Parathyroid adenoma (tissue), 2 donors: ENCODE measurements around the gene EPM2A.

Source experiments
- H2AFZ ChIP-seq: fragments of 300-600 bp; sonication (generic); one replicate; pipeline ENCODE4 v1.7.0; 2017; ENCODE audit warnings: antibody characterized with exemption, mild to moderate bottlenecking
- H3K27ac ChIP-seq: fragments of 300-600 bp; sonication (generic); one replicate; pipeline ENCODE4 v1.7.0; 2017
- H3K27me3 ChIP-seq: fragments of 300-600 bp; sonication (generic); one replicate; pipeline ENCODE4 v1.7.0; 2017; ENCODE audit warnings: low read length; ENCODE audit not compliant: control insufficient read depth, insufficient read depth
- H3K36me3 ChIP-seq: fragments of 300-600 bp; sonication (generic); one replicate; pipeline ENCODE4 v1.7.0; 2017; ENCODE audit warnings: low read length; ENCODE audit not compliant: control insufficient read depth, insufficient read depth
- H3K4me1 ChIP-seq: fragments of 300-600 bp; sonication (generic); one replicate; pipeline ENCODE4 v1.7.0; 2017; ENCODE audit warnings: control low read depth
- H3K4me2 ChIP-seq: fragments of 300-600 bp; sonication (generic); one replicate; pipeline ENCODE4 v1.7.0; 2017; ENCODE audit warnings: low read length
- H3K4me3 ChIP-seq: fragments of 300-600 bp; sonication (generic); one replicate; pipeline ENCODE4 v1.7.0; 2017; ENCODE audit warnings: low read depth, low read length
- H3K79me2 ChIP-seq: fragments of 300-600 bp; sonication (generic); one replicate; pipeline ENCODE4 v1.7.0; 2017; ENCODE audit warnings: control low read depth
- H3K9ac ChIP-seq: fragments of 300-600 bp; sonication (generic); one replicate; pipeline ENCODE4 v1.7.0; 2017; ENCODE audit warnings: mild to moderate bottlenecking
- H3K9me3 ChIP-seq: fragments of 300-600 bp; sonication (generic); one replicate; pipeline ENCODE4 v1.7.0; 2017; ENCODE audit warnings: low read length; ENCODE audit not compliant: control insufficient read depth
- CTCF ChIP-seq: fragments of 300-600 bp; sonication (generic); IDR thresholded peaks from one replicate; pipeline ENCODE4 v1.7.0; 2017; ENCODE audit warnings: antibody characterized with exemption, mild to moderate bottlenecking
- donor health status: primary hyperparathyroidism.

The EPM2A gene

GRCh38 chr6:145603424-145603833 lies 131.9 kb downstream of the EPM2A start:
- no peaks in the 10 kb centered on the region for H3K27me3 ChIP-seq
- no peaks in the 10 kb centered on the region for H3K9me3 ChIP-seq
- H3K36me3 ChIP-seq, result no peaks in the 10 kb centered on the region
- H3K9ac ChIP-seq, result no peak overlapping the region
- no peak overlapping the region for H3K27ac ChIP-seq
- H3K4me3 ChIP-seq, result no peak overlapping the region
- no peaks in the 10 kb centered on the region for H3K4me1 ChIP-seq
- H3K79me2 ChIP-seq, result no peaks in the 10 kb centered on the region
- H2AFZ ChIP-seq, result no peak overlapping the region
- no peak for TF ChIP-seq CTCF
- H3K4me2 ChIP-seq, result no peak overlapping the region

- TF ChIP-seq CTCF, result no peak
- H3K4me3 ChIP-seq, result no peak overlapping the region
- no peaks in the 10 kb centered on the region for H3K4me1 ChIP-seq
- H3K9me3 ChIP-seq, result no peaks in the 10 kb centered on the region
- no peaks in the 10 kb centered on the region for H3K36me3 ChIP-seq
- no peaks in the 10 kb centered on the region for H3K79me2 ChIP-seq
- H3K9ac ChIP-seq, result no peak overlapping the region
- no peak overlapping the region for H3K27ac ChIP-seq
- H3K27me3 ChIP-seq, result no peaks in the 10 kb centered on the region
- H3K4me2 ChIP-seq, result no peak overlapping the region
- H2AFZ ChIP-seq, result no peak overlapping the region
Measured at GRCh38 chr6:145602726-145603326, 132.5 kb downstream of the EPM2A start.

GRCh38 chr6:145601397-145601796 lies 133.9 kb downstream of the EPM2A start:
- H3K27ac ChIP-seq, result no peak overlapping the region
- H3K79me2 ChIP-seq, result no peaks in the 10 kb centered on the region
- TF ChIP-seq CTCF, result no peak
- no peaks in the 10 kb centered on the region for H3K27me3 ChIP-seq
- H3K36me3 ChIP-seq, result no peaks in the 10 kb centered on the region
- no peak overlapping the region for H3K4me3 ChIP-seq
- no peak overlapping the region for H3K4me2 ChIP-seq
- no peak overlapping the region for H3K9ac ChIP-seq
- no peak overlapping the region for H2AFZ ChIP-seq
- H3K9me3 ChIP-seq, result no peaks in the 10 kb centered on the region
- H3K4me1 ChIP-seq, result no peaks in the 10 kb centered on the region

- Histone ChIP-seq H3K36me3 (no peaks in the 10 kb centered on the region), H3K9me3 (no peaks in the 10 kb centered on the region), H2AFZ (no peak overlapping the region), H3K27ac (no peak overlapping the region), H3K79me2 (no peaks in the 10 kb centered on the region), H3K4me3 (no peak overlapping the region), H3K27me3 (no peaks in the 10 kb centered on the region), H3K4me2 (no peak overlapping the region), H3K4me1 (no peaks in the 10 kb centered on the region), H3K9ac (no peak overlapping the region)
- no peak for TF ChIP-seq CTCF
Measured at GRCh38 chr6:145600299-145600698, 135.0 kb downstream of the EPM2A start.

- H3K4me2 ChIP-seq, result no peak overlapping the region
- H3K79me2 ChIP-seq, result no peaks in the 10 kb centered on the region
- H3K27ac ChIP-seq, result no peak overlapping the region
- no peak overlapping the region for H3K9ac ChIP-seq
- TF ChIP-seq CTCF, result no peak
- no peaks in the 10 kb centered on the region for H3K9me3 ChIP-seq
- no peaks in the 10 kb centered on the region for H3K27me3 ChIP-seq
- H2AFZ ChIP-seq, result peak overlapping the region; percentile 34
- H3K36me3 ChIP-seq, result no peaks in the 10 kb centered on the region
- no peak overlapping the region for H3K4me3 ChIP-seq
- no peaks in the 10 kb centered on the region for H3K4me1 ChIP-seq
Measured at GRCh38 chr6:145588981-145589380, 146.3 kb downstream of the EPM2A start.
